ENCODE measurements around the gene PEF1.

PEF1 gene

GRCh38 chr1:31644560-31645273 lies at the start of gene PEF1:
Gene PEF1, minus strand, starts transcription at chr1:31644876. Its CDS starts 12 bp downstream, at chr1:31644864.
- peak; percentile 93 for DNase-seq (ENCODE audit: insufficient read length, low spot score)
- peak; percentile 98 for FAIRE-seq

GRCh38 chr1:31693231-31693630 lies 48.6 kb upstream of the PEF1 start:
- FAIRE-seq, result no peak
- no peak for DNase-seq (ENCODE audit: insufficient read length, low spot score)

- FAIRE-seq, result no peak
- no peak for DNase-seq (ENCODE audit: insufficient read length, low spot score)
Observed at GRCh38 chr1:31691951-31692350, 47.3 kb upstream of the PEF1 start.

GRCh38 chr1:31691446-31691845 lies 46.8 kb upstream of the PEF1 start:
- DNase-seq (ENCODE audit: insufficient read length, low spot score) (no peak), FAIRE-seq (no peak)

- FAIRE-seq (no peak), DNase-seq (ENCODE audit: insufficient read length, low spot score) (no peak)
Observed at GRCh38 chr1:31690921-31691320, 46.2 kb upstream of the PEF1 start.

- FAIRE-seq (no peak), DNase-seq (ENCODE audit: insufficient read length, low spot score) (no peak)
Observed at GRCh38 chr1:31689854-31690253, 45.2 kb upstream of the PEF1 start.

GRCh38 chr1:31689379-31689778 lies 44.7 kb upstream of the PEF1 start:
- FAIRE-seq (no peak), DNase-seq (ENCODE audit: insufficient read length, low spot score) (no peak)

- no peak for FAIRE-seq
- no peak for DNase-seq (ENCODE audit: insufficient read length, low spot score)
Observed at GRCh38 chr1:31688233-31688918, 43.7 kb upstream of the PEF1 start.

- no peak for DNase-seq (ENCODE audit: insufficient read length, low spot score)
- no peak for FAIRE-seq
Observed at GRCh38 chr1:31687601-31688000, 42.9 kb upstream of the PEF1 start.

- no peak for DNase-seq (ENCODE audit: insufficient read length, low spot score)
- no peak for FAIRE-seq
Observed at GRCh38 chr1:31685795-31686194, 41.1 kb upstream of the PEF1 start.

GRCh38 chr1:31683997-31684396 lies 39.3 kb upstream of the PEF1 start:
- DNase-seq (ENCODE audit: insufficient read length, low spot score) (no peak), FAIRE-seq (no peak)

- FAIRE-seq (no peak), DNase-seq (ENCODE audit: insufficient read length, low spot score) (no peak)
Observed at GRCh38 chr1:31681415-31681814, 36.7 kb upstream of the PEF1 start.

GRCh38 chr1:31679676-31680230 lies 35.1 kb upstream of the PEF1 start:
- DNase-seq (ENCODE audit: insufficient read length, low spot score), result no peak
- no peak for FAIRE-seq

GRCh38 chr1:31679091-31679490 lies 34.4 kb upstream of the PEF1 start:
- FAIRE-seq, result no peak

GRCh38 chr1:31678681-31679080 lies 34.0 kb upstream of the PEF1 start:
- DNase-seq (ENCODE audit: insufficient read length, low spot score) (no peak), FAIRE-seq (no peak)

More at GRCh38 chr1:31679091-31679490, 34.4 kb upstream of the PEF1 start:
- DNase-seq (ENCODE audit: insufficient read length, low spot score), result no peak

- no peak for DNase-seq (ENCODE audit: insufficient read length, low spot score)
- FAIRE-seq, result no peak
Observed at GRCh38 chr1:31677949-31678348, 33.3 kb upstream of the PEF1 start.

GRCh38 chr1:31677401-31677800 lies 32.7 kb upstream of the PEF1 start:
- FAIRE-seq (no peak), DNase-seq (ENCODE audit: insufficient read length, low spot score) (no peak)

GRCh38 chr1:31675756-31676155 lies 31.1 kb upstream of the PEF1 start:
- DNase-seq (ENCODE audit: insufficient read length, low spot score), result no peak

GRCh38 chr1:31675161-31675560 lies 30.5 kb upstream of the PEF1 start:
- no peak for FAIRE-seq
- DNase-seq (ENCODE audit: insufficient read length, low spot score), result no peak

More at GRCh38 chr1:31675756-31676155, 31.1 kb upstream of the PEF1 start:
- no peak for FAIRE-seq

- DNase-seq (ENCODE audit: insufficient read length, low spot score) (no peak), FAIRE-seq (no peak)
Observed at GRCh38 chr1:31674626-31675025, 29.9 kb upstream of the PEF1 start.

GRCh38 chr1:31673433-31673832 lies 28.8 kb upstream of the PEF1 start:
- no peak for FAIRE-seq
- DNase-seq (ENCODE audit: insufficient read length, low spot score), result no peak

- FAIRE-seq (no peak), DNase-seq (ENCODE audit: insufficient read length, low spot score) (no peak)
Observed at GRCh38 chr1:31672986-31673385, 28.3 kb upstream of the PEF1 start.

All from GM19239 (cell line).